HG03095 (cell line): Measurements from ENCODE around the gene CHRNE.

Experiments used
- ATAC-seq: cut with Tn5 transposase; IDR thresholded peaks from one replicate; pipeline ENCODE4 v1.9.1; 2021; ENCODE audit warnings: moderate library complexity; ENCODE audit not compliant: unreplicated experiment

Gene CHRNE

GRCh38 chr17:4903051-4903818 is at the start of gene CHRNE:
Gene CHRNE, minus strand, starts transcription at chr17:4903098. Its CDS starts 35 bp downstream, at chr17:4903063.
- ATAC-seq, result no peak

GRCh38 chr17:4951486-4951885 is 48.6 kb upstream of the CHRNE start:
- ATAC-seq, result no peak

GRCh38 chr17:4950746-4951204 is 47.9 kb upstream of the CHRNE start, which contains the start of gene ENO3:
Gene ENO3, plus strand, starts transcription at chr17:4951119. Its CDS starts 711 bp downstream, at chr17:4951830.
- no peak for ATAC-seq

- ATAC-seq, result no peak
Measured at GRCh38 chr17:4950075-4950745, 47.3 kb upstream of the CHRNE start.

GRCh38 chr17:4949321-4950074 is 46.6 kb upstream of the CHRNE start:
- no peak for ATAC-seq

- ATAC-seq, result peak; percentile 32
Measured at GRCh38 chr17:4948931-4949320, 46.0 kb upstream of the CHRNE start.

- ATAC-seq, result peak; percentile 14
Measured at GRCh38 chr17:4948166-4948930, 45.5 kb upstream of the CHRNE start, which contains the start of gene PFN1. Gene PFN1, minus strand, starts transcription at chr17:4948530. Its CDS starts 136 bp downstream, at chr17:4948394.

- ATAC-seq, result no peak
Measured at GRCh38 chr17:4947411-4948165, 44.7 kb upstream of the CHRNE start.

- no peak for ATAC-seq
Measured at GRCh38 chr17:4947010-4947410, 44.1 kb upstream of the CHRNE start.

- ATAC-seq, result no peak
Measured at GRCh38 chr17:4946312-4946976, 43.5 kb upstream of the CHRNE start.

- ATAC-seq, result no peak
Measured at GRCh38 chr17:4945944-4946280, 43.0 kb upstream of the CHRNE start.

- peak; percentile 32 for ATAC-seq
Measured at GRCh38 chr17:4945176-4945943, 42.5 kb upstream of the CHRNE start.

GRCh38 chr17:4944554-4945175 is 41.8 kb upstream of the CHRNE start:
- no peak for ATAC-seq

GRCh38 chr17:4944163-4944553 is 41.3 kb upstream of the CHRNE start:
- ATAC-seq, result no peak

- ATAC-seq, result no peak
Measured at GRCh38 chr17:4942760-4943508, 40.0 kb upstream of the CHRNE start.

GRCh38 chr17:4941319-4941610 is 38.4 kb upstream of the CHRNE start:
- ATAC-seq, result no peak

- ATAC-seq, result peak; percentile 5
Measured at GRCh38 chr17:4940555-4941318, 37.8 kb upstream of the CHRNE start.
